Left renal cortex interstitium (tissue), 4 donors: ENCODE data around the gene COG2. TPM values are rescaled to one million over a fixed set of nuclear protein-coding genes. Genes with fewer than 3 reads are reported as not detected.
"Not testable (repeated sequence)": the region's sequence is repeated elsewhere in the genome, so short reads cannot be mapped to it uniquely, and the experiment has no call there.

Source experiments
- DNase-seq, 4 donors: peaks; one replicate each; pipeline ENCODE4 v3.0.0-alpha.2; 2013; ENCODE audit warnings: low read depth in 4 of 4, low spot score in 2 of 4, missing footprints in 1 of 4
- polyA plus RNA-seq, 4 donors: library from polyadenylated mRNA; unstranded; fragments of 120-200 nt; gene quantifications; one replicate each; pipeline ENCODE4 v1.2.1, GENCODE V29; 2013; ENCODE audit not compliant: insufficient read length in 4 of 4

COG2 gene
- polyA plus RNA-seq, 4 donors = 29.8 to 40.4 (median 35.0) TPM

DNA sequence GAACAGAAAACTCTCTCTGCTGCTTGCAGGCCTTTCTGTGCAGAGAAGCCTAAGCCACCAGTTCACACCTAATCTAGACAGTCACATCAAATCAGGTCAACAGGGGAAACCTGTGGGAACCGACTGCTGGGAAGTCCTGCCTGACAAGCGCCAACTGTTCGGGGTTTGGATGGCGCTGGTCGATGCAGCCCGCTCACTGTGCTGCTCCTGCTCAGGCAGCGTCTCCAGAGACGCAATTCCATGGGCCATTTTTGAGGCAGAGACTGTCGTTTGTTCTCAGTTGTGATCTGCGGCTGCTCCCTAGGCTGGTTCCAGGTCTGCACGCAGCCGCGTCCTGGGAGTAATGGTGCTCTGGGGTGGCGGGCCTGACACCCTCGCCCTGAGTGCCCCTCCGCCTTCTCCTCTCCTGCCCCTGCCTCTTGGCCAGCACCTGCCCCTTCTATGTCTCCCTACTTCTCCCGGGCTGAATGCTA lies 70.2 kb downstream of the COG2 start:
- no peak for DNase-seq

- no peak for DNase-seq
Measured at GRCh38 chr1:230713138-230713537, 70.9 kb downstream of the COG2 start.

- DNase-seq = no peak
Measured at GRCh38 chr1:230713547-230713914, 71.2 kb downstream of the COG2 start.

DNA sequence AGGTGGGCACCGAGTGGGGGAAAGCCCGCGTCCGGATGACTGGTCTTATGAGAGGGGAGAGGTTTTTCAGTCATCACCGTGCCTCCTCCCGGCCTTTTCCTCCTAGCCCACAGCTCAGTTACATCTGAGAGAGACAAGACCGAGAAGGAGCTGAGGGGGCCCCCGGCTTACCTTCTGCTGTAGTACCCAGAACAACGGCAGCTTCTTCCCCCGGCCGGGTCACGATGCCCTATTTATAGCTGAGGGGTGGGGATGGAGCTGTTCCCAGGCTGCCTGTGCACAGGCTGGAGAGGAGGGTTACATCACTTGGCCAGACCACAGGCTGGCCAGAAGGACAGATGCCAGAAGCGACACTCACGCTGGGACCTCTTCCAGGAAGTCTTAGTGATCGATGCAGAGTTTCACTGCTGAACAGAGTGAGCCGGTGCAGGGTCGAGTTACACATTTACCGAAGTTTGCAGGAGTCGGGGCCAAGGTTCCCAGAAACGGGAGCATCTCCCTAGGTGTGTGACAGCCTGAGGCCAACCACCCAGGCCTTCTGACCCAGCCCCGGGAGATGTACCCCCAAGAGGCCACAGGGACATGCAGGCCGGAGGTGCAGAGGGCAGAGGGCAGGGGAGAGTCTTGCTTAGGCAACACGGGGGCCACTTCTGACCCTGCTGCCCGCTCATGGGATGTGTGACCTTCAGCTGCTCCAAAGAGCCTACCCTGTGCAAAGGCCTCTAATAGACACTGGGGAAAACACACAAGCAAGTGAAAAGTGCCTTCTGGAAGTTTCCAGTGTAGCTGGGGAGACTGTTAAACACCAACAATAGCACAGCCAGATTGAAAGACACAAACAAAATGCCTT lies 71.9 kb downstream of the COG2 start, which contains the start of gene AGT:
Gene AGT, minus strand, starts transcription at position 208 of the 850 bp plus-strand sequence. CDS start 3,299 bp downstream, outside the sequence.
- DNase-seq = no peak

DNA sequence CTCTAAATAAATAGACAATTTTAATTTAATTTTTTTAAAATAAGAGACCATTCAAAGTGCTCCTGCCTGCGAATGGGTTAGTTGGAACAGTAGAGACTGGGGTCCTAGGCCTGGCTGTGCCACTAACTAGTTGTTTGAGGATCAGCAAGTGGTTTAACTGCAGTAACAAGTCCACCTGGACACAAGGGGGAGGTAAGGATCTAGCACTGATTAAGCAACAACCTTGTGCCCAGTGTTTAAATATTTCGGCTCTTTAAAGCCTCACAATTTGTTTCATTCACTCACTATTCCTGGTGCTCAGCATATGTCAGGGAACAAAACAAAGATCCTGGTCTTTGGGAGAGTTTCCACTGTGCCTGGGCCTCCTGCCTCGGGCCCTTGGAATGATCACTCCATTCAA lies 73.2 kb downstream of the COG2 start:
- DNase-seq = no peak

DNA sequence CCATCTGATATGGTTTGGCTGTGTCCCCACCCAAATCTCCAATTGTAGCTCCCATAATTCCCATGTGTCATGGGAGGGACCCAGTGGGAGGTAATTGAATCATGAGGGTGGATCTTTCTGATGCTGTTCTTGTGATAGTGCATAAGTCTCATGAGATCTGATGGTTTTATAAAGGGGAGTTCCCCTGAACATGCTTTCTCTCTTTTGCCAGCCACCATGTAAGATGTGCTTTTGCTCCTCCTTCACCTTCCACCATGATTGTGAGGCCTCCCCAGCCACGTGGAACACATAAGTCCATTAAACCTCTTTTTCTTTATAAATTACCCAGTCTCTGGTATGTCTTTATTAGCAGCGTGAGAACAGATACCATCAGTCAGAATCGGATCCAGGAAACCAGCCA lies 74.2 kb downstream of the COG2 start:
- not testable (repeated sequence) for DNase-seq

DNA sequence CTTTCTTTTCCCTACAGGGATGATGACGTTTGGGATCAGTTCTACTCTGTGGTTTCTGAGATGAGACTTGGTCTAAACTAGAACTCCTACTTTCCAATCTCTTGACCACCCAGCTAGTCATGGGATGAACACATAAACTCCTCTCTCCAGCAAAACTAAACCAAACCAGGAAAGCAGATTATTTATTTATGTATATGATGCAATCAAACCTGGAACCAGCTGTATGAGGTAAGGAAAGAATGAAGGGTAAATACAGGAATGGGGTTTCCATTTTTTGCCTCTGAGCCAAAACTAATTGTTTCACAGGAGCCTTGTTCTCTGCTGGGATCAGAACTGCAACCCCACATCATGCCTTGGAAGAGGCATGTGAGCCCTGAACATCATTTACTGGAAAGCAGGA lies 75.0 kb downstream of the COG2 start:
- no peak for DNase-seq

DNA sequence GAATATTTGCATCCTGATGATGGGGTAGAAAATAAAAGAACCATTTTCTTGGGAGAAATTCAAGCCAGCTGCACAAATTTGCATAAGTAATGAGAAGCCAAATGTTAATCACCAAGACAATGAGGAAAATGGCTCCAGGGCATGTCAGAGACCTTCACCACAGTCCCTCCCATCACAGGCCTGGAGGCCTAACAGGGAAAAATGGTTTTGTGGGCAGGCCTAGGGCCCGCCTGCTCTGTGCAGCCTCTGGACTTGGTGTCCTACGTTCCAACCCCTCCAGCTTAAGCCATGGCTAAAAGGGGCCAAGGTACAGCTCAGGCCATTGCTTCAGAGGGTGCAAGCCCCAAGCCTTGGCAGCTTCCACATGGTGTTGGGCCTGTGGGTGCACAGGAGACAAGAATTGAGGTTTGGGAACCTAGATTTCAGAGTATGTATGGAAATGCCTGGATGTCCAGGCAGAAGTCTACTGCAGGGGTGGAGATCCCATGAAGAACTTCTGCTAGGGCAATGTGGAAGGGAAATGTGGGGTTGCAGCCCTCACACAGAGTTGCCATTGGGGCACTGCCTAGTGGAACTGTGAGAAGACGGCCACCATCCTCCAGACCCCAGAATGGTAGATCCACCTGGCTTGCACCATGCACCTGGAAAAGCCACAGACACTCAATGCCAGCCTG lies 79.7 kb downstream of the COG2 start:
- DNase-seq = not testable (repeated sequence)

DNA sequence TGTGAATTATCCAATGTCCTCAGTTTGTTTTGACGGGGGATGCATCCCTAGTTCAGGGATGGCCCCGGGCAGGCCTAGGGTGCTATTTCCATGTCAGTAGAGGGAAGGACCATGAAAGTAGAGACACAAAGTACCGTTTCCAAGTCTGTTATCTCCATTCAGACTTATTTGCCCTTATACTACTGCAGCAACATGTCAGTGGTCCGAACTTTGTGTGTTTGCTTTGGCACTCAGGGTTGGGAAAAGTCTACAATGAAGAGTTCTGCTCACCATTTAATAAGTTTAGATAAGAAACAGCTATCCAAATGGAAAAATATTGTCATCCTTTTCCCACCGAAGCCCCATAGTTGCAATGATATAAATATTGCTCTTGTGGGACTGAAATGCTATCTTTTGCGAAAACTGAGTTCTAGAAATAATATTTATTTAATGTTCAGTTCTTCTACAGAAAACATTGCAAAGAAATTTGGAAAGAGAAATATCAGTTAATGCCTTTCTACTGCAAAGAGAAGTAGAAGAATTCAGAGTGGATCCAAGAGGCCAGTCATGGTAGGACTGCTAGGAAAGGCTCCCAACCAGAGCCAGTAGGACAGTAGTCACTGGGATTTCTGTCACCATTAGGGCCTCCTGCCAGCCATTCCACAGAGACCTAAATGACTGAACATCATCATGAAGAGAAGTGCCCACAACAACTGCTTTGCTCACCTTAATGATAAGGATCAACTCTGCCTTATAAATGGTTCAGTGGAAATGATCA lies 83.2 kb downstream of the COG2 start:
- no peak for DNase-seq

DNA sequence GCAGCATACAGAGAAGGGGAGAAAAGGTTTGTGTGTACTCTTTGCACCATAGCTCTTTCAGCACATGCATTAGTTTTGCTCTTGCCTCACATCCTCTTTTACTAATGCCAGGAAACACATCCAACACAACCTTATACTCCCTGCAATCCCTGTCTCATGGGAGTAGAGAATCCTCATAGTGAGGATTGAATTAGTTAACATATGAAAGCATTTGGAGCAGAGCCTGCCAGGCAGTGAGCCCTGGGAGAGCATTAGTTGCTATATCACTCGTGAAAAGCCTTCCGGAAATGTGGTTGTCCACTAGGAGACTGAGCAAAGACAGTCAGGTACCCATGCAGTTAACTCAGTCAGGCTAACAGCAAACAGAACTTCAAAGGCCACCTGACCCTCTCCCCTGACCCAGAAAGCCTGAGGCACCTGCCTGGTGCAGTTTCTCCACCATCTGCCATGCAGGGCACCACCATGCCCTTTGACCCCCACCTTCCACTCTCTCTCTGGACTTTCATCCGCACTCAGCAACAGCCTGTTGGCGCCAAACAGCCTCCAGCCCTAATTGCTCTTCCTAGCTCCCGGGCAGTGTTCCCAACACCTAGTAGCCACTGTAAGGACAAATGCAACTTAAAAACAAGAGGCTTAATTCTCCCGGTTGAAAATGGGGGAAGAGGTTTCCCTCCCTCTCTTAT lies 86.6 kb downstream of the COG2 start:
- no peak for DNase-seq

- DNase-seq = no peak
Measured at GRCh38 chr1:230730977-230731376, 88.7 kb downstream of the COG2 start.

- DNase-seq = no peak
Measured at GRCh38 chr1:230735447-230735846, 93.2 kb downstream of the COG2 start.

DNA sequence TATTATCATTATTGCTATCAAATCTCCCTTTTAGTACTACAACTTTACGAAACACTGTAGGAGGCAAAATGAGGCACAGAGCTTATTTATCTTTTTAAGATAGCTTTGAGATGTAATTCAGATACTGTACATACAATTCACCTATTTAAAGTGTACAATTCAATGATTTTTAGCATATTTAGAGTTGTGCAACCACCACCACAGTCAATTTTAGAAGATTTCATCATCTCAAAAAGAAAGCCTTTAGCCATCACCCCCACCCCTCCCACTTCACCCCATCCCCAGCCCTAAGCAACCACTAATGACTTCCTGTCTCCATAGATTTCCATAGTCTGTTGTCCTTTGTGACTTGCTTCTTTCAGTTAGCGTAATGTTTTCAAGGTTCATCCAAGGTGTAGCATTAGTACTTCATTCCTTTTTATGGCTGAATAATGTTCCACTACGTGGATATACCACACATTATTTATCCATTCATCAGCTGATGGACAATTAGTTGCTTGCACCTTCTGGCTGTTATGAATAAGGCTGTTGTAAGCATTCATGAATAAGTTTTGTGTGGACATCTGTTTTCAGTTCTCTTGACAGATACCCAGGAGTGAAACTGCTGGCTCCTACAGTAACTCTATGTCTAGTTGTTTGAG lies 95.5 kb downstream of the COG2 start:
- no peak for DNase-seq

DNA sequence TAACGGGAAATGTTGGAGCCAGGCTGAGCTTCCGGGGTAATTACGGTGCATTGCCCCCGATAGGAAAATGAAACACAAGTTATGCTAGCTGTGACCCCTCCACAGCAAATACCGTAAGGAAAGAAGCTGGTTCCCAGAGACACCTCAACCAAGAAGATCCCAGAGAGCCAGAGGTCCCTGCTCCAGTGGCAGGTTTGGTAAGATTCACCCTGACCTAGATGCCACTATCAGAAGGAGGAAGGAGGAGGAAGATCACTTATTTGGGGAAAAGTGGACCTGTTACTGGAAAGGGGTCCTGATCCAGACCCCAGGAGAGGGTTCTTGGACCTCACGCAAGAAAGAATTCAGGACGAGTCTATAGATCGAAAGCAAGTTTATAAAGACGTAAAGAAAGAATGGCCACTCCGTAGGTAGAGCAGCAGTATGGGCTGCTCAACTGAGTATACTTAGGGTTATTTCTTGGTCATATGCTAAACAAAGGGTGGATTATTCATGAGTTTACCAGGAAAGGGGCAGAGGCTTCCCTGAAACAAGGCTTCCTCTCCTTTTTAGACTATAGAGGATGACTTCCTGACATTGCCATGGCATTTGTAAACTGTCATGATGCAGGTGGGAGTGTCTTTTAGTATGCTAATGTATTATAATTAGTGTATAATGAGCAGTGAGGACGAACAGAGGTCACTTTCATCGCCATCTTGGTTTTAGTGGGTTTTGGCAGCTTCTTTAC lies 97.4 kb downstream of the COG2 start:
- DNase-seq = no peak

Other genes with a start within 250 kb of the COG2 start
- gene PGBD5, start 216.1 kb upstream of the COG2 start, polyA plus RNA-seq = 1 to 10 TPM; 5.7 to 7.4 (median 6.9) TPM
- 10 to 100 TPM; 16.2 to 46.6 (median 34.7) TPM for gene AGT, start 71.6 kb downstream of the COG2 start, polyA plus RNA-seq
- gene CAPN9, start 104.9 kb downstream of the COG2 start, polyA plus RNA-seq = 1 to 10 TPM in 2 of 4 donors, under 1 TPM in 2; 0.32 to 2.6 (median 1.3) TPM
- gene C1orf198, start 226.0 kb downstream of the COG2 start, polyA plus RNA-seq = 100 to 1,000 TPM in 1 of 4 donors, 10 to 100 TPM in 3; 85.6 to 102 (median 87.2) TPM